ENCODE results near the gene ATXN2L.
"Not testable (repeated sequence)": the region's sequence is repeated elsewhere in the genome, so short reads cannot be mapped to it uniquely, and the experiment has no call there.

Gene ATXN2L

DNA sequence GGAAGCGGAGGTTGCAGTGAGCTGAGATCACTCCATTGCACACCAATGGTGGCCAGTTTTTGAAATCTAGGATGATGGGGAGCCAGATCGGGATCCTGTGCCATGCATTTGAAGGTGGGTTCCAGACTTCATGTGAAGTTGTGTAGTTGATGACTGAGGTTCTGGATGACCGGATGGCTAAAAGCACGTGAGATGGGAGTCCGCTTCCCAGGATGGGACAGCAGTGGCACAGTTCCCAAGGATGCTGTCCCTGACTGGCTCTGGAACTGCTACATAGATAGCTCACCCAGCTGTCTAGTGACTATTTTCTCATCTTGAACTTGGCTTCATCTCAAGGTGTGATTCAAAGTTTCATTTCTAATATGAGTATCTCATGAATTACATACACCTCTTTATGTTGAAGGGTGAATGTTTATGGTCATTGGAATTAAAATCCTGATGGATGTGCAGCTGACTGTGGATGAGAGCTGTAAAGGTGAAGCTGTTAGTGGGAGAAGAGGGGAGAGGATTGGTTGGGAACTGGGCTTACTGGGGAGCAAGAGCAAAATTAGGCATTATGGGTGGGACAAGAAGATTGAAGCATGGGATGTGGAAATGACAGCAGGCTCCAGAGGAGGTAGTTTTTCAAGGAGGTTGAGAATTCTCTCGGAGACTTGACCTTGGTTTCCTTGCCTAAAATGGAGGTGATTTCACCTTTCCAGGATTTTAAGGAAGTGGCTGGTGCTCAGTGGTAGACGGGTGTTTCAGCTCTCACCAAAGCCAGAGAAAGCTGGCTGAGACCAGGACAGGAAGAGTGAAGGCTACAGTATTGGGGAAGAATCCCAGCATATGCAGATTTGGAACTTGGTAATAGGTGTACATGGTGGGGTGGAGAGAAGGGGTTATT, 15.1 kb downstream of the ATXN2L start:
- DNase-seq (ENCODE audit: low read depth in 2 of 2): no peak

DNA sequence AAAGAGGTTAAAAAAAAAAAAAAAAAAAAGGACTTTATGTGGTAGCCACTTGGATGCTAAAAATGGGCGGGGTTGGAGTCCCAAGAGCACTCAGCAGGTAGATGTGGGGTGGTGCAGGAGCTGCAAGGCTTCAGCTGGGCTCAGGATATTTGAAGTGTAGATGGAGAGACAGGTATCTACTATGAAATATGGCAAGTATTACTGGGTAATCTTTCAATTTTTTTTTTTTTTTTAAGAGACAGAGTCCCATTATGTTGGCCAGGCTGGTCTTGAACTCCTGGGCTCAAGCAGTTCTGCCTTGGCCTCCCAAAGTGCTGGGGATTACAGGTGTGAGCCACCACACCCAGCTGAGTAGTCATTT, 15.7 kb downstream of the ATXN2L start:
- no peak for DNase-seq (ENCODE audit: low read depth in 2 of 2)

DNA sequence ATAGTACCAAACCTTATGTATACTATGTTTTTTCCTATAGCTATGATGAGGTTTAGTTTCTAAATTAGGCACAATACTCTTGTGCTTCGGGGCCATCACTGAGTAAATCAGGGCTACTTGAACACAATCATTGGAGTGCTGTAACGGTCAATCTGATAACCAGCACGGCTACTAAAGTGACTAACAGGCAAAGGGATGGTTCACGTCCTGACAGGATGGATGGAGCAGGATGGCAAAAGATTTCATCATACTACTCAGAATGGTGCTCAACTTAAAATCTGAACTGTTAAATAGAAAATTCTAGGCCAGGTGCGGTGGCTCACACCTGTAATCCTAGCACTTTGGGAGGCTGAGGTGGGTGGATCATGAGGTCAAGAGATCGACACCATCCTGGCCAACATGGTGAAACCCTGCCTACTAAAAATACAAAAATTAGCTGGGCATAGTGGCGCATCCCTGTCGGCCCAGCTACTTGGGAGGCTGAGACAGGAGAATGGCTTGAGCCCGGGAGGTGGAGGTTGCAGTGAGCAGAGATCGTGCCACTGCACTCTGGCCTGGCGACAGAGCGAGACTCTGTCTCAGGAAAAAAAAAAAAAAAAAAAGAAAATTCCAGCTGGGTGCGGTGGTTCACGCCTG, 16.3 kb downstream of the ATXN2L start:
- DNase-seq (ENCODE audit: low read depth in 2 of 2): no peak

DNA sequence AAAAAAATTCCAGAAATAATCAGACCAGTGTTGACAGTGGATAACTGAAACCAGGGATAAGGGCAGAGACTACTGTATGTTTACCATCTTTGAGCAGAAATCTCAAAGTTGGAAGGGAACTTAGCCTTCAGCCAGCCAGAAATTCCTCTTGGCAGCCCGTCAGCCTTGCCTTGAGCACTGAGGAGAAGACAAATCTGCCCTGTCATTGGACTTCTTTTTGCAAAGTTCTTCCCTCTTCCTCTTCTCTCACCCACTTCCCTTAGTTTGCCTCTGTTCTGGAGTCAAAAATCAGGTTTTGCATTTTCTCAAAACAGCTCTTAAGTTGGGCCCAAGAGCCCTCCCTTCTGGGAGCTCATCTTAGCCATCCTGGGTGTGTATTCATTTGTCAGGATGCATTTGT, 17.1 kb downstream of the ATXN2L start:
- DNase-seq (ENCODE audit: low read depth in 2 of 2): no peak

DNA sequence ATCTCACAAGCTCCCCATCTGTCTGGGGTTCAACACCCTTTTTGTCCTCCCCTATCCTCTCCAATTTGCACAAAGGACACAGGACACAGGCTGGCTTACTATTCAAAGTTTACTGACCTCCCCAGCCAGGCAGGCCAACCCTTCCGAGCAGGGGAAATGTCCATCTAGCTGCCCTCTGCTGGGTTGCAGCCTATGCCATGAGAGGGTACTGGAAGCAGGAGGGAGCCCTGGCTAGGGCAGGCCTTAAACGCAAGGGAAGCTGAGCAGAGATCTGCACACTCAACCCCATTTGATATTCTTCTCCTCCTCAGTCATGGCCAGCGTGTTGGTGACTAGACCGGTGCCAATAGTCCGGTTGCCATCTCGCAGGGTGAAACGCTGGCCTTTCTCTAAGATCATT, 19.9 kb downstream of the ATXN2L start:
- no peak for DNase-seq (ENCODE audit: low read depth in 2 of 2)

DNA sequence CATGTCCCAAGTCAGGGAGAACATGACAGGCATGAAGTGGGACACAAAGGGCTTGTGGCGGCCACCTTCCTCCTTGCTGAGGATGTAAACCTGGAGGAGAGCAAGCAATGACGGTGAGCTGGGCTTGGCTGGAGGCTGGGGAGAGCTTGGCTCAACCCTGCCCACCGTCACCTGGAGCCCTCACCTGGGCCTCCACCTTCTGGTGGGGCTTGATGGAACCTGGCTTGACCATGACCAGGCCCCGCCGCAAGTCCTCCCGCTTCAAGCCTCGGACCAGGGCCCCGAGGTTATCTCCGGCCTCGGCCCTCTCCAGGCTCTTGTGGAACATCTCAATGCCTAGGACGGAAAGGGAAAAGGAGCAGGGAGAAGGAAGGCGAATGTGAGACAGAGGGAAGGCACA, 21.0 kb downstream of the ATXN2L start:
- DNase-seq (ENCODE audit: low read depth in 2 of 2): no peak

DNA sequence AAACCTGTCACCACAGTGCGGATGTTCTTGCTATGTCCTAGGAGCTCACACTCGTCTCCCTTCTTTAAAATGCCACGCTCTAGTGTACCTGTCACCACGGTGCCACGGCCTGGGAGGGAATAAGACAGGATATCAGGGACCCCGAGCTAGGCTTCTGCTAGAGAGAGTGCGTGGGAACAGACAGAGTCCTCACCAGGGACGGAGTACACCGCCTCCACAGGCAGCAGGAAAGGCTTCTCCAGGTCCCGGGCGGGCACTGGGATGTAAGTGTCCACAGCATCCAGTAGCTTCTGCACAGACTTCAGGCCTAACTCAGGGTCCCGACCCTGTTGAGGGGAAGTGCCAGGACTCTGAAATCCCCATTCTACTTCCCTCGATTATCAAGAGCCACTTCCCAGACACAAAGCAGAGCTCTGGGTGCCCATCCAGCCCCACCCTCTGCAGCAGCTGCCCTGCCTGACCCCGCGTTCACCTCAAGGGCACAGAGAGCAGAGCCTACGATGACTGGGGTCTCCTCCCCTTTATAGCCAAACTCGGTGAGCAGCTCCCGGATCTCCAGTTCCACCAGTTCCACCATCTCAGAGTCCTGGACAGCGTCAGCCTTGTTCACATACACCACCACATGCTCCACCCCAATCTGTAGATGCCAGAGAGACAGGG, 21.6 kb downstream of the ATXN2L start:
- no peak for DNase-seq (ENCODE audit: low read depth in 2 of 2)

DNA sequence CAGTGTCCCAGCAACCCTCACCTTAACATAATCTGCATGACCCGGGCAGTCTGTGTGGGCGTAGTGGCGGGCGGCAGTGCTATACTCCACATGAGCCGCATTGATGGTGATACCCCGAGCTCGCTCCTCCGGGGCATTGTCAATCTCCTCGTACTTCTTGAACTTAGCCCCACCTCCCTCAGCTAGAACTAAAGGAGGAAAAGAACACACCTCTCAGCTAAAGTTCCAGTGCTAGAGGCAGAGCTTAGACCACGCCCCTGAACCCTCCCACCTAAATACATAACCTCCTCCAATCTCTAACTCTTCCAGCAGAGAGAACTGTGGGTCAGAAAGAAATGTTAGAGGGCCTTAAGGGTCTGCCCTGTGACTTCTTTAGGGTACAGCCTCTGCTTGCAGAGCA, 22.5 kb downstream of the ATXN2L start:
- no peak for DNase-seq (ENCODE audit: low read depth in 2 of 2)

DNA sequence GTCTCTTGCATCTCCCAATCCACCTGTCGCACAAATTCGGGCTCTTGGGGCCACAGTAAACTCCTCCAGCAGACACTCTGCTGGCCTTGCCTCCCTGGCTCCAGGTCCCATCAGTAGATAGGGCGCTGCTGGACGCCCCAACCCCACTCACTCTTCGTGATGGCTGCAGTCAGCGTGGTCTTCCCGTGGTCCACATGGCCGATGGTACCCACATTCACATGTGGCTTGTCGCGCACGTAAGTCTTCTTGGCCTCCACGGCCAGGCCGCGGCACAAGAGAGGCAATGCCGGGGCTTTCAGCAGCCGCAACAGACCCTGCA, 22.9 kb downstream of the ATXN2L start:
- no peak for DNase-seq (ENCODE audit: low read depth in 2 of 2)

DNA sequence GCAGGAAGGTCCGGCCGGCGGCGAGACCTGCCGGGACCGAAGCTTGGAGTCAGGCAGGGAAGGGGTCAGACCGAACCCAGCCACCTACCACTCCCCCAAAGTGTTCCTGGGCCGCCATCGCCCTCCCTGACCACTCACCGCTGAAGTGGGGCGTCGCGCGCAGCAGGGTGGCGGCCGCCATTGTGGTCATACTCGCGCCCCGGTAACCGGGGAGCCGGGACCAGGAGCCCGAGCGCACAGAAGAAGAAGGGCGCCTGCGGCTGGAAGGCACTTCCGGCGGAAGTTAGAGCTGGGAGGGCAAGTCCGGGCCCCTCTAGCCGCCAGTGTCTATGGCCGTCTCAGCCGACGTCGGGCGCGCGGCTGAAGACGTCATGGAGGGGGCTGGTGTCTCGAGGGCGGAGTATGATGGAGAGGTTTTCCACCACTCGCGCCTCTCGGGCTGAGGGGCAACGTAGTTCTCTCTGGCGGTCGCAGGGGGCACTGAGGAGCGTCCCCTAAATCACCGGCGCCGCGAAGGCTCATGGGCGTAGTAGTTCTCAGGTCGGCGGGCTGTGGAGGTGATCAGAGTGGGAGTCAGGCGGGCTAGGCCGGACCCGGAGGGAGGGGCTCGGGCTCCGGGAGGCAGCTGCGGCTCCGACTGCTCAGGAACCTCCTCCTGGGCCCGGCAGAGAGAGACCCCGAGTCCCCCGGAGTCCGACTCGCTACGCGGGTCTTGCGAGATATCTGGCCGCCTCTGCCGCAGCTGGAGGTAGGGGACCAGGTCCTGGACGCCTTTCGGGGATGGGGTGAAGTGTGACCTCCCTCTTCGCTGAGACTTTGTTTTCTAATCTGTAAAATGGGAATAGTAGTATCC, 23.5 kb downstream of the ATXN2L start, which contains the start of gene TUFM:
TUFM (minus strand) TSS at position 269 of the 853 bp plus-strand sequence; CDS start at position 190, 79 bp downstream.
- DNase-seq (ENCODE audit: low read depth in 2 of 2): peak; percentile 96 to 98

DNA sequence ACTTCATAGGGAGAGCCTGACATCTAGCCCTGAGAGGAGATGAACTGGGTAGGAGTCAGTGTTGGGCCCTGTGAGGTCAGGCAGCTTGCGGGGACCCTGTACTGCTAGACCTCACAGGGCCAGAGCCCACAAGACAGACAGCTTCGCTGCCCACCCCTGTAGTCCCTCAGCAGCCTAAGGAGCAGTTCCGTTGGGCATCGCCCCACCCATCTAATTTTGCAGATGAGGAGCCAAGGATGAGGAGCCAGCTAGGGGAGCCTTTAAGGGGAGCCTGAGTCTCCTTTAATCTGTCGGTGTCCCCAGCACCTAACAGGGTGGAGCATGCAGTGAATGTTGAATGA, 24.1 kb downstream of the ATXN2L start:
- no peak for DNase-seq (ENCODE audit: low read depth in 2 of 2)

DNA sequence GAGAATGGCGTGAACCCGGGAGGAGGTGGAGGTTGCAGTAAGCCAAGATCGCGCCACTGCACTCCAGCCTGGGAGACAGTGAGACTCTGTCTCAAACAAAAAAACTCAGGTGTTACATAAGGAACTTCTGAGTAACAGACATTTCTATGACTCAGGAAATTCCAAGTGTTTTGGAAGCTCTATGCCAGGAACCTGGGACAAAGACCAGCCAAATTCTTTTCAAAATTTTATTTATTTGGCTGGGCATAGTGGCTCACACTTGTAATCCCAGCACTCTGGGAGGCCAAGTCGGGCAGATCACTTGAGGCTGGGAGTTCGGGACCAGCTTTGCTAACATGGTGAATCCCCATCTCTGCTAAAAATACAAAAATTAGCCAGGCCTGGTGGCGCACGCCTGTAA, 35.6 kb downstream of the ATXN2L start:
- DNase-seq (ENCODE audit: low read depth in 2 of 2): no peak

DNA sequence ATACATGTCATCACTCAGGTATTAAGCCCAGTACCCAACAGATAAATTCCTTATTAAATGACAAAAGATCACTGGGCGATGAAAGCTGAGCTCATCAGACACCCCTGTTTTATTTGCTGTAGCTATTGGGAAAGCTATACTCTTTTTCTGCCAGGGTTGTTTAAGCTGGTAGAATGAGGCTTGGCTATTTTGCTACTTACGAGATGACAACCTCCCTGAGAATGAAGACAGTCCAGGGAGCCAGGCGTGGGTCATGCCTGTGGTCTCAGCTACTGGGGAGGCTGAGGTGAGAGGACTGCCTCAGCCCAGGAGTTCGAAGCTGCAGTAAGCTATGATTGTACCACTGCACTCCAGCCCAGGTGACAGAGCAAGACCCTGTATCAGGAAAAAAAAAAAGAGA, 36.5 kb downstream of the ATXN2L start:
- DNase-seq (ENCODE audit: low read depth in 2 of 2): no peak

DNA sequence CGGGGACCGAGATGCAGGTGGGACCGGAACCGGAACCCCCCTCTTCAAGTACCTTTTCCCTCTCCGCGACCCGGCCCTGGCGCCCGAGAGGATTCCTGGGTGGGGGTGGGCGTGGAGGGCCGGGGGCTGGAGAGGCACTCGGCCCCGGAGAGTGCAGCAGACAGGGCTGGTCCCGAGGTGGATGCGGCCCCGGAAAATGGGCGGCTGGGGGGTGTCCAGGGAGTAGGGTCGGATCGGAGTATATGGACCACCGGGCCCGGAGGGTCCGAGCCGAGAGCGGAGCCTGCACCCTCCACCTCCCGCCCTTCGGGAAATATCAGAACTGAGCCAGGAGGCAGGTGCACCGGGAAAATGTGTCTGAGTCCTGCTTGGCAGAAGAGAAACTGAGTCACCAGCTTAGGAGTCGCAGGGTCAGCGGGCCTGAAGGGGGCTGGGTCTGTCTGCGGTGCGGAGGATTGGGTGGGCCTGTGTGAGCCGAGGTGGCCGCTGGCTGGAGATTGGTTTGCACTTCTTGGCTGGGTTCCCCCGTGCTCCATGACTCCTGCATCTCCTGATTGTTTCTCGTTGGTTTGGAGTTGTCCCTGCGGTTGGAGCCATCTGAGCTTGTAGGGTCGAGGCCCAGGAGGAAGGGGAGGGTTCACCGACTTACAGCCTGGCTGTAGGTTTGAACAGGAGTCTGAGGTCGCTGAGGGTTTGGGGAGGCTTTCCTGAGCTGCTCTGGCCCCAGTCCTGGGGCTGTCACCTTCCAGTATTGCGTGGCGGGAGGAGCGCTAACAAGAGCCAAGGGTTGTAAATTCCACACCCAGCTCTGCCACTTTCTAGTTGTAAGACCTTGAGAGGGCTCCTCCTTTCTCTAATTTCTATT, 41.4 kb downstream of the ATXN2L start:
- DNase-seq (ENCODE audit: low read depth in 2 of 2): no peak

DNA sequence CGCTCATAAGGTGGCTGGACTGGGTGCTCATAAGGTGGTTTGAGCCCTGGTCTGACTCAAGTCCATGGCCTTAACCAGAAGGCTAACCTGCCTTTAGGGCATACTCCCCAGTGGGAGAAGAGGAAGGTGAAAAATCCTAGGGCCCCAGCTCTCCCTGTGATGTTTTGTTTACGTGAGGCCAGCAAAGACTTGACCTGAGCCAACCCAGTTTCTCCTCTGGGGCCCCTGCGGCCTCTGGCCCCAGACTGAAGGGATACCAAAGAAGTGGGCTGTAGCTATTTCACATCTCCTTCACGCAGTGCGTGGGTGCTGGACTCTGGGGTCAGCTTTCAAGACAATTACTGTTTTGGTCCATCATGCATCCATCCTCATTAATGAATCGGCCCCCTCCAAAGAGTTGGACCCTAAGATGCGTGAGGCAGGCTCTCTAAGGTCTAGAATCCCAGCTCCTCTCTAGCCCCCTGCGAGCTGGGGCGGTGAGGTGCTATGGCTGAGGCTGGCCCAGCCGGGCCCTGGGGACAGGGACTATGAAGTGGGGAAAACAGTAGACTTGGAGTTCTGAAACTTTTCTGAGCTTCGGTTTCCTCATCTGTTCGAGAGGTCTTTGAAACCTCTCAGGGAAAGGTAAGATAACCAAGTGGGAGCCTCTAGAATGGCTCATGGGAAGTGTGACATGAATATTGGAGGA, 42.3 kb downstream of the ATXN2L start:
- DNase-seq (ENCODE audit: low read depth in 2 of 2): no peak

DNA sequence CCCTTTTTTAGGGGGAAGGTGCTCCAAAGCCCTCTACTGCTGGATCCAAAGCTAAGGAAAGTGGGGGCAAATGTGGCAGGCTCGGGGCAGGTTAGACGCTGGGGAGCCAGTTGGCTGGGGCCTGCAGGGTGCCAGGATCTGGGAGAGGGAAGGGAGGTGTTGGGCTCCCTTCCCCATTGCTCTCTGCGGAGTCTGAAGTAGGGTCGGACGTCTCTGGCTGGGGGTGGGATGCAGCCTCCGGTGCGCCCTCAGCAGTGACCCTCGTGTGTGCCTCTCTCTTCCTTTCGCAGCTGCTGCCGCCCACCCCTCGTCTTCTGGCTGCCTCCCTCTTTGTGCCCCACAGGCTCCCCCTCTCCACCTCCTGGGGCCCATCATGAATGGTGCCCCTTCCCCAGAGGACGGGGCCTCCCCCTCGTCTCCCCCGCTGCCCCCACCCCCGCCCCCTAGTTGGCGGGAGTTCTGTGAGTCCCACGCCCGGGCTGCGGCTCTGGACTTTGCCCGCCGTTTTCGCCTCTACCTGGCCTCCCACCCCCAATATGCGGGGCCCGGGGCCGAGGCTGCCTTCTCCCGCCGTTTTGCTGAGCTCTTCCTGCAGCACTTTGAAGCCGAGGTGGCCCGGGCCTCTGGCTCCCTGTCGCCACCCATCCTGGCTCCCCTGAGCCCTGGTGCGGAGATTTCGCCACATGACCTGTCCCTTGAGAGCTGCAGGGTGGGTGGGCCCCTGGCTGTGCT, 43.1 kb downstream of the ATXN2L start:
- no peak for DNase-seq (ENCODE audit: low read depth in 2 of 2)

DNA sequence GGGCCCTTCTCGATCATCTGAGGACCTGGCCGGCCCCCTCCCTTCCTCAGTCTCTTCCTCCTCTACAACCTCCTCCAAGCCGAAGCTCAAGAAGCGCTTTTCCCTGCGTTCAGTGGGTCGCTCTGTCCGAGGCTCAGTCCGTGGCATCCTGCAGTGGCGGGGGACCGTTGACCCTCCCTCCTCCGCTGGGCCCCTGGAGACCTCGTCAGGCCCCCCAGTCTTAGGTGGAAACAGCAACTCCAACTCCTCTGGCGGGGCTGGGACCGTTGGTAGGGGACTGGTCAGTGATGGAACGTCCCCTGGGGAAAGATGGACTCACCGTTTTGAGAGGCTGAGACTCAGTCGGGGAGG, 43.6 kb downstream of the ATXN2L start:
- no peak for DNase-seq (ENCODE audit: low read depth in 2 of 2)

DNA sequence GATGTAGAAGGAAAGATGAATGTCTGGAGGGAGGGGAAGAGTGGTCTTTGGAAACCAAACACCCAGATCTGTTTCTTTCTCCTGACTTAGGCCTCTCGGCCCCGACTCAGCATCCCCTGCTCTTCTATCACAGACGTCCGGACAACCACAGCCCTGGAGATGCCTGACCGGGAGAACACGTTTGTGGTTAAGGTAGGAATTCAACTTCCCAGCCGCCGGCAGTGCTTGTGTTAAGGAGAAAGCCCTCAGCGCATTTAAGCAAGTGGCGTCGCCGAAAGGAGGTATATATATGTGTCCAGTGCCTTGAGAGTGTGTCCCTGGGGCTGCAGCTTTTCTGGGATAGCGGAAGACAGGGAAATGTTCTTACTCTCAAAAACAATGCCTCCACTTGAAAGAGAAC, 44.4 kb downstream of the ATXN2L start:
- DNase-seq (ENCODE audit: low read depth in 2 of 2): no peak

DNA sequence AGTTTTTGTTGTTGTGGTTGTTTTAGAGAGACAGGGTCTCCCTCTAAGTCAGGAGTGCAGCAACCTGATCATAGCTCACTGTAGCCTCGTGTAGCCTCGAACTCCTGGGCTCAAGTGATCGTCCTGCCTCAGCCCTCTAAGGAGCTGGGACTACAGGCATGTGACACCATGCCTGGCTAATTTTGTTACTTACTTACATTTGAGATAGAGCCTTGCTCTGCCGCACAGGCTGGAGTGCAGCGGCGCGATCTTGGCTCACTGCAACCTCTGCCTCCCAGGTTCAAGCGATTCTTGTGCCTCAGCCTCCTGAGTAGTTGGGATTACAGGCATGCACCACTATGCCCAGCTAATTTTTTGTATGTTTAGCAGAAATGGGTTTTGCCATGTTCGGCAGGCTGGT, 44.8 kb downstream of the ATXN2L start:
- DNase-seq (ENCODE audit: low read depth in 2 of 2): not testable (repeated sequence)

DNA sequence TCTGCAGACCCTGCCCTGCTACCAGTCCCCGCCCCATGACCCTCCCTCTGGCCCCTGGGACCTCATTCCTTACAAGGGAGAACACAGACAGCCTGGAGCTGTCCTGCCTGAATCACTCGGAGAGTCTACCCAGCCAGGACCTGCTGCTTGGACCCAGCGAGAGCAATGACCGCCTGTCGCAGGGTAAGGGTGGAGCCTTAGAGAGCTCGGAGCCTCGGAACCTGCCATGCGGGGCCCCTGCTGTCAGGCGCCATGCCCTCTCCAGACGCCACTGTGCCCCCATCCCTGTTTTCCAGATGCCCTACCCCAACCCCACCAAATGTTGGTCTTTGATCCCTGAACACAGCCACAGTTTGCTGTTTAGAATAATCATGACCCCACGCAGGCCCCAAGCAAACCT, 46.4 kb downstream of the ATXN2L start:
- DNase-seq (ENCODE audit: low read depth in 2 of 2): no peak
